Activated T-helper 1 cell treated with anti-CD3 and anti-CD28 coated beads, Interleukin-12 subunit alpha, Interleukin-12 subunit beta, Interleukin-2, Interleukin-4 antibody, amounts not matched to agents 30 ng/mL and 10 ng/mL and 1 ng/mL, durations not matched to agents 14 hours and 24 hours and 36 hours (primary cell): ENCODE results near the gene EXD3. TPM values are rescaled to one million over a fixed set of nuclear protein-coding genes. Genes with fewer than 3 reads are reported as not detected.

Experiments
- DNase-seq: peaks from one replicate; pipeline ENCODE4 v3.0.0; 2021; ENCODE audit warnings: low spot score
- H3K27ac Mint-ChIP-seq: one replicate; pipeline ENCODE4 v1.8.0; 2021; ENCODE audit warnings: mild to moderate bottlenecking, mixed read lengths
- H3K27me3 Mint-ChIP-seq: one replicate; pipeline ENCODE4 v1.8.0; 2022; ENCODE audit warnings: mild to moderate bottlenecking, moderate library complexity, mixed read lengths; ENCODE audit not compliant: insufficient read depth
- H3K36me3 Mint-ChIP-seq: one replicate; pipeline ENCODE4 v1.8.0; 2021; ENCODE audit warnings: low read depth, mixed read lengths
- H3K4me1 Mint-ChIP-seq: one replicate; pipeline ENCODE4 v1.8.0; 2021; ENCODE audit warnings: low read depth, mixed read lengths
- H3K4me3 Mint-ChIP-seq: one replicate; pipeline ENCODE4 v1.8.0; 2021; ENCODE audit warnings: mild to moderate bottlenecking, moderate library complexity, mixed read lengths
- H3K9me3 Mint-ChIP-seq: one replicate; pipeline ENCODE4 v1.8.0; 2021; ENCODE audit warnings: mixed read lengths
- intact Hi-C: fragments of 100-400 bp; cut with micrococcal nuclease; formaldehyde crosslinking; loops from one replicate; pipeline ENCODE4 v1.15.1; 2024
- total RNA-seq: library from RNA; stranded (reverse); gene quantifications from 2 replicates; pipeline ENCODE4 v1.2.3, GENCODE V29; 2022

The EXD3 gene
- total RNA-seq, 1 donor from 2014 or later: 4.8 TPM

DNA sequence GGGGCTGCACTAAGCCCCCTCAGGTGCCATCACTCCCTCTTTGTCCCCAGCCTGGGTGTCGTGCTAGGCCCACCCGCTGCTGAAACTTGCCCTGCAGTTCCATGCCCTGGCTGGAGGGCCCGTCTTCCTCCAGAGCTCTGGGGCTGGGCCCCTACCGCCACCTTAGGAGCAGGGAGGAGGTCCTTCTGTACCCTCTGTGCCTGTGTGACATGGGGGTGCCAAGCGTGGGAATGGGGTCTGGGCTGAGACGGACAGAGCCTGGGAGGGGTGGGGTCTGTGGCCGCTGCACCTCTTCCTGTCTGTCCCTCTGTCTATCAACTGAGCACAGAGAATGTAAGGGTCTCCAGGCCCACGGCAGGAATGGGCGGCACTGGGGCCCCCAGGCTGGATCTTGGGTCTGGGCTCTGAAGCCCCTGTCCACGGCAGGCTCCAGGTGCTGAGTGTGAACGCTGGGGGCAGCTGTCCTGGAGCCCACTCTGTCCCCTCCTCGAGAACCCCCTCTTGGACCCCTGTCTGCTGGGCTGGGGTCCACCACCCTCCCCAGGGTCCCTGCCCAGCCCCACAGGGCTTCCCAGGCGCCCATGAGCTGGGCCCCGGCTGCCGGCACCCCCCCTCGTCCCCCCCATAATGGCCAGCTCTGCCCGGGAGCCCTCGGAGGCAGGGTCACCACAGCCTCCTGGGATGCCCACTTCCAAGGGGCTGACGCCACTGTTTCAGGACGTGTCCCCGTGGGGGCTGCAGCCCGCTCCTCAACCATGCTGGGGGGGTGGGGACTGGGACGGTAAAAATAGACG is 105.0 kb downstream of the EXD3 start:
- Mint-ChIP-seq H3K4me3 (no peak overlapping the region), H3K27me3 (peaks cover 3% of the 10 kb centered on the region), H3K9me3 (no peaks in the 10 kb centered on the region), H3K27ac (no peak overlapping the region), H3K36me3 (no peaks in the 10 kb centered on the region), H3K4me1 (no peaks in the 10 kb centered on the region)
- intact Hi-C loops: no loop called here
- DNase-seq: no peak

DNA sequence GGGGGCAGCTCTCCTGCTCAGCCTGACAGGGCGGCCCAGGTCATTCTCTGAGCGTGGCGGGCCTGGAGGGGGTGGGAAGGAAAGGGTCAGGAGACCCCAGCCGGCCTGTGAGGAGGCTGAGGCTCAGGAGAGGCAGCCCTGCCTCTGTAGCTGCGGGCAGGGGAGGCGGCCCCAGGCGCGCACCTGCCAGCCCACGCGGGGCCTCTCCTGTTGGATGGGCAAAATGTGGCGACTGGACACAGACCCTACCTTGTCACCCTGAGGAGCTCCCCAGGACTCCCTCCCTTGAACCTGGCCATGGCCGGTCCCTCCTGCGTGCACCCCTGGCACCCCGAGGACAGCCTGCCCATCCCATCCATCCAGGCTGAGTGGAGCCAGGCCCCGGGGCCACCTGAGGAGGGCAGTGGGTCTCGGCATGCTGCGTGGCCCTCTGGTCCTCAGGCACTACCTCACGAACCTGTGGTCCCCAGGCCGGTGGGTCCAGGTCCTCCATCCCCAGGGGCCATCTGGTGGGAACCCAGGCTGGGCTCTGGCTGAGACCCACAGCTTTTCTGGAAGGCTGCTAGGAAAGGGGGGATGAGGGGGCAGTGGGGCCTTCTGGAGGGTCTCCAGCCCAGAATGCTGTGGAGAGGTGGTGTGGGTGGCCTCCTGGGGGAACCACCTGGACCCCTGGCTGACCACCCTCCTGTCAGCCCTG is 105.8 kb downstream of the EXD3 start:
- Mint-ChIP-seq H3K36me3 (no peaks in the 10 kb centered on the region), H3K27me3 (peaks cover 3% of the 10 kb centered on the region), H3K4me1 (no peaks in the 10 kb centered on the region), H3K9me3 (no peaks in the 10 kb centered on the region), H3K27ac (no peak overlapping the region), H3K4me3 (no peak overlapping the region)
- intact Hi-C loops: no loop called here
- DNase-seq: no peak

DNA sequence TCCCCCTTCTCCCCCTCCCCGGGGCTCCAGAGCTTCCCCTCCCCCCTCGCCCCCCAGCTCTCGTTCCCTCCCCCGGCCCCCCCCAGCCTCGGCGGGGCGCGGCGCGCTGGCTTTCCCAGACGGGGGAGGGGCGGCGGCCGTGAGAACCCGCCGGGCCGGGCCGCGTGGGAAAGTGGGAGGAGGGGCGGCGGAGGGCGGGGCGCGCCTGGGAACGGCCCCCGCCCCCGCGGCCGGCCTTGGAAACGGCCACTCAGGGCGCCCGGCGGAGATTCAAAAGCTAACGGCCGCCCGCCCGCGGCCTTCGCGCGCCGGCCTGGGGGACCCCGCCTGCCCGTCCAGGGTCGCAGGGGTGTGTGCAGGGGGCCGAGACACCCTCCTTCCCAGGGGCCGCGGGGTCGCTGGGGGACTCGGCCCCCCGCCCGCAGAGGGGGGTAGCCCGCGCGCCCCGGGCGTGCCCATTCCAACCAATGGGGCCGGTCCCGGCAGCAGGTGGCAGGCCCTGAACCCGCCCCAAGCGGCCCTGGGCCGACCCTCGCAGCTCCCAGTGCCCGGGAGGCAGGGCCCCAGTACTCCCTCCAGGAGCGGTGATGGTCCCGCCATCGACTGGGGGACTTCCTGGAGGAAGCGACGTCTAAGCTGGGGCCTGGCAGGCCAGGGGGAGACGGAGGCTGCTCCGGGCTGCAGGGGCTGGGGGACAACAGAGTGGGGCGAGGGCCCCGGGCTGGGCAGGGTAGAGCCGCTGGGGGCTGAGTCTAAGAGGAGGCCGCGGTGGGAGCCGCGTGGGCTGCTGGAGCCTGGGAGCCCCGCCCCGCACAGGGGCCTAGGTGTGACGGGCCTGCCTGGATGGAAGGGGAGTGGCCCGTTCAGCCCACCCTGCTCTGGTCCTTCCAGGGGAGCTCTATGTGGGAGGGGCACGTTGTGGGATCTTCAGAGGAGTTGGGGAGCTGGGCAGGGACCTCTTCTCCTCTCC is 106.7 kb downstream of the EXD3 start:
- no peak overlapping the region for H3K4me3 Mint-ChIP-seq

DNA sequence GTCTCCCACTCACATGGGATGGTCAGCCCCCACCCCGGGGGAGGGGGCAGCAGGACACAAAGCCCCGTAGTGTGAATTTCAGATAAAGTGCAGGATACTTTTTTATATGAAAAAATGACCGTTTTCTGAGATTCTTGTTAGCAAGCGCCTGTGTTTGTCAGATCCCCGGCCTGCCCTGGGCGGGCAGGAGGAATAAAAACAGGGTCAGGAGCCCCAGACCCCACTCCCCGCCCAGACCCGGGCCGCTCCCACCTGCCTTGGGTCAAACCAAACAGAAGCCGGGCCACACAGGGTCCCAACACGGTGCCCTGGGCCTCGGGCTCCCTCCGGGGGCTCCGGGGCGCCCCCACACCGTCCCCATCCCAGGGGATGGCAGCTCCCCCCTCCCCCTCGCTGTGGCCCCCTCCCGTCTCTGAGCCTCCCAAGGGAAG is 107.4 kb downstream of the EXD3 start:
- no peaks in the 10 kb centered on the region for H3K4me1 Mint-ChIP-seq
- H3K27ac Mint-ChIP-seq: no peak overlapping the region
- no peak for DNase-seq
- no peaks in the 10 kb centered on the region for H3K9me3 Mint-ChIP-seq
- no peaks in the 10 kb centered on the region for H3K36me3 Mint-ChIP-seq
- no peak overlapping the region for H3K4me3 Mint-ChIP-seq
- intact Hi-C loops: no loop called here
- peaks cover 3% of the 10 kb centered on the region for H3K27me3 Mint-ChIP-seq

More for the DNA sequence above, 106.7 kb downstream of the EXD3 start:
- H3K9me3 Mint-ChIP-seq: no peaks in the 10 kb centered on the region
- DNase-seq: no peak
- H3K27ac Mint-ChIP-seq: no peak overlapping the region
- no peaks in the 10 kb centered on the region for H3K4me1 Mint-ChIP-seq
- no peaks in the 10 kb centered on the region for H3K36me3 Mint-ChIP-seq
- H3K27me3 Mint-ChIP-seq: peaks cover 3% of the 10 kb centered on the region
- intact Hi-C loops: no loop called here

DNA sequence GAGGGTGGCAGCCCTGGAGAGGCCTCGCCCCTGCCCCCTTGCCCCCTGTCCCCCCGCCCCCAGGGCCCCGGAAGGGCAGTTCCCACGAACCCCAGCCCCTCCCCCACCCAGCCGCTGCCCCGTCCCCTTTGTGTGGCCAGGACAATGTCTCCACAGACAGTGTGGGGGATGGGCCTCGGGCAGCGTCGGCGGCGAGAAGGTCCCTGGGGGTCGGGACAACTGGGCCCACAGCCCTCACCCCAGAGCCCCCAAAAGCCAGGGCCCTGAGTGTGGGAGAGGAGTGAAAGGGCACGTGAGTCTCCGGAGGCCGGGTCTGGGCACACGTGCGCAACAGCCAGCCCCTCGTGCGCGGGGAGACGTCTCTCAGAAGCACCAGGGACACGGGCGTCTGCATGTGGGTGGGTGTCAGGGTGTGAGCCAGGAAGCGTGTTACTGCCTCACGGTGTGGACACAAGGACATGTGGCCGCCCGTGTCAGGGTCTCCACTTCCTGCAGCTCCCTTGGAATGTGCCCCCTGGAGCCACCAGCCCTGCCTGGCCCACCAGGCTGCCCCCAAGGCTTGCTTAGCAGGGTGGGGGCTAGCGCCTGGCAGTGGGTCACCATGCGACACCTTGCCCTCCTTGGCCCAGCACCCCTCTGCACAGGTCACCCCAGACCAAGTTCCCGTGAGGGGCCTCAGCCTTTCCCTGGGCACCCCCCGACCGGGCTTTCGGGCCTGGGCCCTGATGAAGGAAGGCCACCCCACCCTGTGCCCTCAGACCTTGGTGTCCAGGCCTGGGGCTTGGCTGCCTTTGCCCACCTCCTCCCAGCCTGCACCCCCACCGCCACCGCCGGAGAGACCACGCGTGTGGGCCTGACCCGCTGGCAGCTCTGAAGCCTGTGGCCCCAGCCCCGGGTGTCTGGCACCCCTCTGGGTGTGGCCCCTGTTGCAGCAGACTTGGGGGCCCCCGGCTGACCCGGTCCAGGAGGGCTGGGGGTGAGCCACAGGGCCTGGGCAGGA is 108.1 kb downstream of the EXD3 start:
- H3K4me1 Mint-ChIP-seq: no peaks in the 10 kb centered on the region
- H3K27me3 Mint-ChIP-seq: peaks cover 3% of the 10 kb centered on the region
- no peak for DNase-seq
- H3K9me3 Mint-ChIP-seq: no peaks in the 10 kb centered on the region
- no peaks in the 10 kb centered on the region for H3K36me3 Mint-ChIP-seq
- intact Hi-C loops: no loop called here
- H3K27ac Mint-ChIP-seq: no peak overlapping the region
- no peak overlapping the region for H3K4me3 Mint-ChIP-seq

DNA sequence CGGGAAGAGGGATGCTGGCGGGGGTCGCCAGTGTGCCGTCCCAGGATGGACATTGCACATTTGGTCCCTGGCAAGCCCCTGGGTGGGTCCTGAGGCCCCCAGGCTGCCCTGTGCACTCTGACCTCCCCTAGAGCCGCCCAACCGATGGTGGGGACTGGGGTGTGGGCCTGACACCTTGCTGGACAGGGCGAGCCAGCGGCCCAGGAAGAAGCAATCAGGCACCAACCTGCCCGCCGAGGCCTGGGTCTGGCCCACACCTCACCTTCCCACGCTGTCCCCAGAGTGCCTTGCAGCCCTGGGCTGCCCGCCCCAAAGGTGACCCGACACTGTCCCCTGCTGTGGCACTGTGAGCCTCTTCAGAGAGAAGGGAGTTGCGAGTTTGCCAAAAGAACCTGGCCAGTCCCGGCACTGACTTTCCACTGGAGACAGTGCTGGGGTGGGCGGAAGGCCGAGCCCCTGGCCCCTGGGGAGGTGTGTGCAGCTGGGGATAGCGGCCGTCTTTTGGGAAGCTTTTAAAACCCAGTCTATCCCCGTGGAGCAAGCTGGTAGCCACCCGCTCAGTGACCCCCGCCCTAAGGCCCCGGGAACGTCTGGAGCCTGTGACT is 108.9 kb downstream of the EXD3 start:
- Mint-ChIP-seq H3K4me3 (no peak overlapping the region), H3K27ac (no peak overlapping the region), H3K27me3 (peaks cover 3% of the 10 kb centered on the region), H3K9me3 (no peaks in the 10 kb centered on the region), H3K4me1 (no peaks in the 10 kb centered on the region), H3K36me3 (no peaks in the 10 kb centered on the region)
- DNase-seq: no peak
- intact Hi-C loops: no loop called here

DNA sequence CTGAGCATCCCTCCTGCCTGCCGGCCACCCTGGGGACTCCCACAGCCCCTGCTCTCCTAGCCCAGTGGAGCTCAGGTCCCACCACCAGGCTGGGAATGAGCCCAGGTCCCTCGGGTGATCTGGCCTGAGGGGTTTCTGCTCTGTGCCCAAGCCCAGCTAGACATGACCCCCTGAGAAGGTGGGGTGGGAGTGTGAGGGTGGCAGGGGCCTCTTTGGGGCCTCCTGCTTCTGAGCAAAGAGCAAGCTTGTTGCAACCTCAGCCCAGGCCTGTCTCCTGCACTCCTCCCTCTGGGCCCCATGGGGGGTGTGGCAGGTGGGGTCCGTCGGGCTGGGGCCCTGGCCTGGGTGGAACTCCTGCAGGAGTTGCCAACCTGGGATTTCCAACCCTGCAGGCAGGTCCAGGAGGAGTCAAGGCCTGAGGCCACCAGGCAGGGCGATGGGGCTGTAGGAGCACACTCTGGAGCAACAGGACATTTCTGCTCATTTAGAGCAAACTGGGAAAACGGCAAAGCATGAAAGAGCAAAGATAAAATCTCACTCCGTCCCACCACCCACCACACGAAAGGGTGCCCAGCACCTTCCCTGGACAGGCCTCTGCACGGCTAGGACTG is 109.5 kb downstream of the EXD3 start:
- Mint-ChIP-seq H3K36me3 (no peaks in the 10 kb centered on the region), H3K27me3 (peaks cover 3% of the 10 kb centered on the region), H3K27ac (no peak overlapping the region), H3K9me3 (no peaks in the 10 kb centered on the region), H3K4me1 (no peaks in the 10 kb centered on the region), H3K4me3 (no peak overlapping the region)
- DNase-seq: no peak
- intact Hi-C loops: no loop called here

DNA sequence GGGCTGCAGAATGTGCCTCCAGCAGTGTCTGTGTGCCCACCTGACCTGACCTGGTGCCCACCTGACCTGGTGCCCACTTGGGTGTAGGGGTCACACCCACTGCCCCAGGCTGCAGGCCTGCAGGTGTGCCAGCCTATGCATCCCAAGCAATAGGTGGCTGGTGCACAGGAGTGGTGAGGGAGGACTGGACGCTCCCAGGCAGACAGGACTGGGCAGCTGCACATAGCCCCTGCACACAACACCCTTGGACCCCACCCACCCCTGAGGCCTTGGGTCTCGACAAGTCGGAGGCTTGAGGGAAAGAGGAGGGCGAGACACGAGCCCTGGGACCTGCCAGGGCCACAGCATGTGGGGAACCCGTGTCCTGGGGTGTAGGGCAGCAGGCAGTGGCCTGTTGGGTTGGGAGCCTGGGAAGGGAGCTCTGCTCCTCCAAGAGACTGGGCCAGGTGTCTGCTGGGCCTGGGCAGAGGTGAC is 110.1 kb downstream of the EXD3 start:
- Mint-ChIP-seq H3K9me3 (no peaks in the 10 kb centered on the region), H3K36me3 (no peaks in the 10 kb centered on the region), H3K4me1 (no peaks in the 10 kb centered on the region), H3K27me3 (peaks cover 3% of the 10 kb centered on the region), H3K27ac (no peak overlapping the region), H3K4me3 (no peak overlapping the region)
- intact Hi-C loops: no loop called here
- no peak for DNase-seq

DNA sequence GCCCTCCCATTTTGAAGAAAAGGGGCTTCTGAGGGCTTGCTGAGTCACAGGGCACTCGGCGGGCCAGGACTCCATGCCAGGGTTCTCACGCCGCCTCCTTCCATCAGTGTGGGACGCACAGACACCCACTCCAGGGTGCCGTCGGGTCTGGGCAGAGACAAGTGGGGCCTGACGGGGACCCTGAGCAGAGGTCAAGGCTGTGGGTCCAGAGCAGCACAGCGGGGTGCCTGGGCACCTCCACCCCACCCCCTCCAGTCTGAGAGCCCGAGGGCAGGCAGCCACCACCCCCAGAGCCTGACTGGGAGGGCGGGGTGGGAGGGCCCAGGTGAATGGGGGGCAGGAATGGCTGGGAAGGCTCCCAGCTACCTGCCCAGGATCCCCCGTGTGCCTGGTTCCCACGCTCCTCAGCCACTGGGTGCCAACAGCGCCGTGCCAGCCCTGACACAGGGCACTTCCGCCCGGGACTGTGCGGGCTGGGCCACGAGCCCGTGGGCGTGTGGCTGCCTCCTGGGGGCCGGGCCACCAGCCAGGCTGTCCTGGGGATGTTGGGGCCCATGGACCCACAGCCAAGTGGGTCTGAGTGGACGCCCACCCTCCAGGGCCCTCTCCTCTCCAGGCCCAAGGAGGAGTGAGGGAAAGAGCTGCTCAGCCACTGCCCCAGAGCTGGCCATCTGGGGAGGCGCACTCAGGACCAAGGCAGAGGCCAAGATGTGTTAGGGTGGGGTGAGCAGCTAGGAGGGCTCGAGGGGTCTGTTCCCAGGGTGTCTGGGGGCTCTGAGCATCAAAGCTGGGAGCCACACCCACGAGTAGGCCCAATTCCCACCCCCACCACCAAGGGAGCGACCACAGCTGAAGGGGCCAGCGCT is 110.7 kb downstream of the EXD3 start:
- H3K36me3 Mint-ChIP-seq: no peaks in the 10 kb centered on the region
- H3K27ac Mint-ChIP-seq: no peak overlapping the region
- no peak for DNase-seq
- H3K9me3 Mint-ChIP-seq: no peaks in the 10 kb centered on the region
- peaks cover 3% of the 10 kb centered on the region for H3K27me3 Mint-ChIP-seq
- no peak overlapping the region for H3K4me3 Mint-ChIP-seq
- intact Hi-C loops: no loop called here
- no peaks in the 10 kb centered on the region for H3K4me1 Mint-ChIP-seq

DNA sequence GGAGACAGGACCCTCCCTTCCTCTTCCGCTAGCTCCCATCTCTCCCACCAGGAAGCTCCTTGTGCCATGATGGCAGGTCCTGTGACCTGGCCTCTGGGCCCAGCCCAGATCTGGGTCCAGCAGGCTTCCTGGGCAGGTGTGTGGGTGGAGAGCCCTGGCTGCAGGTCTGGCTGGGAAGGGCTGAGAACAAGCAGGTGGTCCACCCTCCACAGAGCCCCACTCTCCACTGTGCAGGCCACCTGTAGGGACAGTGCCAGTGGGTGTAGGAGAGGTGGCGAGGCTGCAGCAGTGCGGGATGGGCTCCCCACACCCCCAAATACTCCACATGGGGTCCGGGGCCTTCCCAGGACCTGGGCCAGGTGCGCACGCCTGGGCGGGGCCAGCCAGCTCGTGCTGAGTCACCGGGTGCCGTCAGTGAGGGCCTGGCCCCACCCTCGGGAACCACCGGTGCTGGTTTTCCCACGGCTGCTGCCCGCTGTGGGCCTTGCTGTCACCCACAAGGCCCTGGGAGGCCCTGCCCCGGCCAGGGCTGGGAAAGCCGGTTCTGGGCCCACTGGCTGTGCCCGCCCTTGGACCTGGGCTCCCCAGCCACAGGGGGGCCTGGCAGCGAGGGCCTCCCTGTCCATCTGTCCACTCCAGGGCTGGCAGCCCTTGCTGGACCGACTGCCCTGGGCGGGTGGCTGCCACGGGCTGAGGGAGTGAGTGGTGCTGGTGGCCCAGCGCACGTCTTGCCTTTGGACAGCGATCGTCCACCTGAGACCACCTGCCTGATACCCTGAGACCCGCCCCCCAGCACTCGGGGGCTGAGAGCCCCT is 111.6 kb downstream of the EXD3 start:
- Mint-ChIP-seq H3K36me3 (no peaks in the 10 kb centered on the region), H3K4me3 (no peak overlapping the region), H3K27ac (no peak overlapping the region), H3K9me3 (no peaks in the 10 kb centered on the region), H3K27me3 (no peaks in the 10 kb centered on the region), H3K4me1 (no peaks in the 10 kb centered on the region)
- DNase-seq: no peak
- intact Hi-C loops: no loop called here
